Naive thymus-derived CD8-positive, alpha-beta T cell (primary cell): Measurements from ENCODE around the gene IARS1. TPM values are rescaled to one million over a fixed set of nuclear protein-coding genes. Genes with fewer than 3 reads are reported as not detected.
A peak's percentile ranks its signal among the peaks of the same experiment; 100 is the strongest.

Experiments used
- ATAC-seq, 2 donors: fragments of 150-1000 bp; cut with Tn5 transposase in 1 of 2; sonication (Bioruptor Pico), chemical (Tn5 transposase) in 1 of 2; 1 replicate in 1 of 2; 2 replicates in 1 of 2; pipeline ENCODE4 v1.10.0; 2021; ENCODE audit warnings: mild to moderate bottlenecking in 2 of 2, moderate library complexity in 2 of 2
- POLR2A ChIA-PET: fragments of 350-600 bp; sonication (Branson Sonifier 250); formaldehyde crosslinking; loops from one replicate; lab custom pipeline; 2021; ENCODE audit warnings: antibody characterized with exemption; lab: Charles Lee
- DNase-seq, 10 donors: peaks; one replicate each; pipeline versions ENCODE4 v3.0.0 to v3.0.0-alpha.2; 2020 to 2022
- H3K27ac Mint-ChIP-seq, 10 donors: one replicate each; pipeline ENCODE4 v1.8.0; 2020 to 2022; ENCODE audit warnings: mild to moderate bottlenecking in 10 of 10, mixed read lengths in 10 of 10, moderate library complexity in 4 of 10, inconsistent platforms in 1 of 10
- H3K27me3 Mint-ChIP-seq, 5 donors: one replicate each; pipeline ENCODE4 v1.8.0; 2021 to 2022; ENCODE audit warnings: mixed read lengths in 5 of 5
- H3K36me3 Mint-ChIP-seq, 3 donors: one replicate each; pipeline ENCODE4 v1.8.0; 2020 to 2022; ENCODE audit warnings: mixed read lengths in 3 of 3, mild to moderate bottlenecking in 2 of 3, inconsistent platforms in 1 of 3
- H3K4me1 Mint-ChIP-seq, 4 donors: one replicate each; pipeline ENCODE4 v1.8.0; 2021 to 2022; ENCODE audit warnings: mixed read lengths in 4 of 4
- H3K4me3 Mint-ChIP-seq, 10 donors: one replicate each; pipeline ENCODE4 v1.8.0; 2020 to 2022; ENCODE audit warnings: mild to moderate bottlenecking in 10 of 10, mixed read lengths in 10 of 10, moderate library complexity in 6 of 10, inconsistent platforms in 1 of 10
- H3K9me3 Mint-ChIP-seq, 9 donors: one replicate each; pipeline ENCODE4 v1.8.0; 2020 to 2022; ENCODE audit warnings: mixed read lengths in 9 of 9, mild to moderate bottlenecking in 3 of 9, inconsistent platforms in 1 of 9, moderate library complexity in 1 of 9
- polyA plus RNA-seq, 3 donors: library from polyadenylated mRNA; unstranded; fragments of 300-500 nt; fragmentation: Illumina TruSeq; gene quantifications; one replicate each; pipeline ENCODE4 v1.2.3, GENCODE V29; 2021
- total RNA-seq, 8 experiments: library from RNA in 2 of 8; stranded (reverse) in 2 of 8; gene quantifications; one replicate each; pipeline ENCODE4 v1.2.3 and lab custom pipeline; 2021 to 2026

The IARS1 gene
- total and polyA plus RNA-seq, 5 experiments from 2014 or later: 62.2 to 151 (median 75.2) TPM

DNA sequence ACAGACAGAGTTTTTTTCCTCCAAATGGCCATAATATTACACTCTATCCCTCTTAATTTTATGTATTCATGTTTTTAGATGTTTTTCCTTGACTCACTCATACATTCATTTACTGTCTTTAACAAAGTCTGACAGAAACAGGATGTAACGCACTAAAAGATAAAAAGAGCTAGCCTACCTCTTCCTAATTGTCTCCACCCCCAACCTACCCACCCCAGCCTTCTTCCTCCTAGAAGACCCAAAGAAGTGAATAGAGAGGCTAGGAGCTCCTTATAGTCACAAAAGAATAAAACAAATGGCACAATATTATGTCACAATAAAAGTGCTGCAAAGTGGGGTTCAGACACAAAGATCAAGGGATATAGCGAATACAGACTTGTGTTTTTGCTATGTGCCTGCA, 30.9 kb upstream of the IARS1 start:
- DNase-seq (peak in 1 of 10 donors; percentile 5), ATAC-seq (no peak)
- Mint-ChIP-seq H3K27ac (peak overlapping the region; percentile 97 to 100 (median 99)), H3K4me1 (peaks cover 11 to 39% (median 35%) of the 10 kb centered on the region in 4 donors), H3K4me3 (peak overlapping the region; percentile 97 to 100 (median 99)), H3K36me3 (peaks cover 0 to 37% (median 5%) of the 10 kb centered on the region in 3 donors), H3K9me3 (no peaks in the 10 kb centered on the region), H3K27me3 (no peaks in the 10 kb centered on the region)
- POLR2A ChIA-PET: interaction anchor here (0.6 to 2.4 kb wide), 4 partner anchors 11 to 1934 kb away, joined by 3 to 17 read pairs (median 6); partner anchors contain the start of genes IARS1 and IPPK

DNA sequence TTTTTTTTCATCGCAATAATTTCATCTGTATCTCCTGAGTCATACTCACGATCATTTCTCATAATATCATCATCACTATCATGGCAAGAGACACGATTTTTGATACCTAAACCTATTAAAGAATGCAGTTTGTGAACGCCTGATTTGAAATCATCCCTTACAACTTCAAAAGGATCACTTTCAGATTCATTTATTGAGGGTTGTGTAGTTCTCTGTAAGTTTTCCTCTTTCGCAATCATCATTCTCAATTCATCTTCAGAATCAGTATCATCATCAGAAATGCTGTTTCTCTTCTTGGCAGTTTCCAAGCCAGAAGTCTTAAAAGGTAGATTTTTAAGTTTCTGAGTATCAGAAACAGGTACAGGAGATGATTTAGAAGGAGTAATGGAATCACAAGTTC, 22.0 kb upstream of the IARS1 start:
- Mint-ChIP-seq H3K36me3 (peaks cover 12 to 87% (median 31%) of the 10 kb centered on the region in 3 donors), H3K9me3 (no peaks in the 10 kb centered on the region), H3K27me3 (no peaks in the 10 kb centered on the region), H3K27ac (peak overlapping the region in 2 of 10 donors; percentile 3 to 19), H3K4me3 (no peak overlapping the region), H3K4me1 (peaks cover 23 to 36% (median 29%) of the 10 kb centered on the region in 4 donors)
- no peak for ATAC-seq
- POLR2A ChIA-PET: no interaction called here
- no peak for DNase-seq

DNA sequence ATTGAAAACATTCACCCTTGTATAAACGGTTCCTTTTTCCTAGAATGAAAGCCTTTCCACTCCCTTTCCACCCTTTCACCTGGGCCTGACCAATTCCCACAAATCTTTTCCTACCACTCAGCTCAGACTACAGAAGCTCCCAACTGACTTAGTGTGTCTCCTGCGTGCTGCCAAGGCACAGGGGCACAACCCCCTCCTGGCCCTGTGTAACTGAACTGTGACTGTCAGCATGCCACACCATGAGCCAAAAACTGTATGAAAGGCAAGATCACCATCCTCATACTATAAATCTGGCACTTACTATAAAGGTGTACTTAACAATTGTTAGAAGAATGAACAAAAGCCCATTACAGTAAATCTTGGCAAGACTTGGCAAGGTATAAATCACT, 20.1 kb upstream of the IARS1 start:
- ATAC-seq (no peak), DNase-seq (no peak)
- POLR2A ChIA-PET: interaction anchor here (0.8 kb wide), 1 partner anchor 11 kb away, joined by 3 read pairs; no protein-coding TSS in a partner anchor
- peaks cover 12 to 88% (median 40%) of the 10 kb centered on the region in 3 donors for H3K36me3 Mint-ChIP-seq
- H3K4me3 Mint-ChIP-seq: peak overlapping the region in 2 of 10 donors; percentile 42 to 79
- no peaks in the 10 kb centered on the region for H3K27me3 Mint-ChIP-seq
- H3K4me1 Mint-ChIP-seq: peaks cover 20 to 36% (median 27%) of the 10 kb centered on the region in 4 donors
- H3K9me3 Mint-ChIP-seq: no peaks in the 10 kb centered on the region
- peak overlapping the region in 5 of 10 donors; percentile 14 to 87 (median 43) for H3K27ac Mint-ChIP-seq

DNA sequence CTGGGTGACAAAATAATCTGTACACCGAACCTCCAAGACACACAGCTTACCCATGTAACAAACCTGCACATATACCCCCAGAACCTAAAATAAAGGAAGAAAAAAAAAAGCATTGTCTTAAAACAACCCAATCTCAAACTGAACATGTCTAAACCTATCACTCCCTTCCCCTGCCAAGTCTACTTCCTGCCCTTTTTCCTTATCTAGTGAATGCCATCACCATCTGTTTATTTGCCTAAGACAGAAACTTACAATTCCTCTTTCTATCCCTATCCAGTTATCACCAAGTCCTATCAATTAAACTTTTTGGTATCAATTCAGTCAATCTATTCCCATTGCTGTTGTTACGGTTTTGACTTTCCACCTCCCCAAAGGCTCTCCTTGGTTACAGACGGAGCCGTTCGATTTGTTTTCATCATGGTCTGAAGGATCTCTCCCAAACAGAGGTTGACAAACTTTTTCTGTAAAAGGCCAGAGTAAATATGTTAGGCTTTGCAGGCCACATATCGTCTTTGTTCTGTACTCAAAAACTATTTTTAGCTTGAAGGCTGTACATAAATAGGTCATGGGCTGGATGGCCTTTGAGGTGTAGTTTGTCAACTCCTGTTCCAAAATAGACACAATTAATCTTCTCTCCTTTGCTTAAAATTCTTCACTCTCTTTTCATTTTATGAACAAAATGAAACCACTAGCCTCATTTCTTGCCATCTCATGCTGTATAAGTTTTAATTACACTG, 19.6 kb upstream of the IARS1 start:
- Mint-ChIP-seq H3K4me3 (peak overlapping the region in 3 of 10 donors; percentile 8 to 79 (median 42)), H3K4me1 (peaks cover 19 to 36% (median 27%) of the 10 kb centered on the region in 4 donors), H3K9me3 (no peaks in the 10 kb centered on the region)

DNA sequence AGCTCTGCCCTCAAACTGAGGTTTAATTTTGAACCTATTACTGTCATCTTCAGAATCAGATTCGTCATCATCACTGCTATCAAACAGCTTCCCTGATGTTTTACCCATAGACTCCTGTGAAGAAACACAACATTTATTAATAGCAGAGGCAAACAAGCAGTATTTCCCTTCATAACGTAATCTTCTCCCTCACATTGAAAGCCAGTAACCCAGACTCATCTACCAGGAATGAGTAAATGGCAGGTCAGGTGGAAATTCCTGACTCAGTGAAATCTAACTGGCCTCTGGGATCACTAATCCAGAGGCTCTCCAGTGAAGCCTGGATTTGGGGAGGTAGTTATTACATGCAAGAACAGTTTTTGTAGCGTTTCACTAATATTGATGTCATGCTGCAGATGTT, 17.1 kb upstream of the IARS1 start:
- ATAC-seq (no peak), DNase-seq (no peak)
- H3K27me3 Mint-ChIP-seq: no peaks in the 10 kb centered on the region
- no peak overlapping the region for H3K4me3 Mint-ChIP-seq
- H3K9me3 Mint-ChIP-seq: no peaks in the 10 kb centered on the region
- POLR2A ChIA-PET: no interaction called here
- peaks cover 10 to 89% (median 38%) of the 10 kb centered on the region in 3 donors for H3K36me3 Mint-ChIP-seq
- H3K27ac Mint-ChIP-seq: peak overlapping the region in 1 of 10 donors; percentile 39
- H3K4me1 Mint-ChIP-seq: peaks cover 18 to 36% (median 27%) of the 10 kb centered on the region in 4 donors

More for the DNA sequence above, 19.6 kb upstream of the IARS1 start:
- no peaks in the 10 kb centered on the region for H3K27me3 Mint-ChIP-seq
- H3K27ac Mint-ChIP-seq: peak overlapping the region in 5 of 10 donors; percentile 14 to 87 (median 43)
- H3K36me3 Mint-ChIP-seq: peaks cover 10 to 88% (median 41%) of the 10 kb centered on the region in 3 donors
- ATAC-seq: no peak
- no peak for DNase-seq
- POLR2A ChIA-PET: interaction anchor here (0.8 to 1.3 kb wide), 2 partner anchors 11 to 13 kb away, joined by 3 read pairs; partner anchors contain the start of genes CENPP and NOL8

DNA sequence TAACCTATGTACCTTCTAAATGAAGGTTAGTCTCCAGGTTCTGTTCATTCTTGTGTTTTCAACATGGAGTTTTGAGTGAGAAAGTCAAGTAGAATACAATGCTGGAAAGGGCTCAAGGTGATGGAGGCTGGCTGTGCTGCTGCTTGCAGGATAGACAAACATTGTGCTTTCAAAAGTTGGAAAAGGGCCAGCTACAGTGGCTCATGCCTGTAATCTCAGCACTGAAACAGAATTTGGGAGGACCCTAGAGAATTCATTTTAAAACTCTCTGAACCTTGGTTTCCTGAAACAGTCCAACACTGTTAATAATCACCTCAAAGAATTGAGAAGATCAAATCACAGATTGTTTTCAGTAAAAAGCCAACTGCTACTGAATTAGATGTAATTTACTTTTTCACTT, 15.4 kb upstream of the IARS1 start:
- Mint-ChIP-seq H3K27ac (peak overlapping the region in 1 of 10 donors; percentile 72), H3K4me3 (no peak overlapping the region), H3K27me3 (no peaks in the 10 kb centered on the region), H3K4me1 (peaks cover 15 to 28% (median 21%) of the 10 kb centered on the region in 4 donors), H3K9me3 (no peaks in the 10 kb centered on the region), H3K36me3 (peaks cover 4 to 90% (median 37%) of the 10 kb centered on the region in 3 donors)
- DNase-seq (no peak), ATAC-seq (no peak)
- POLR2A ChIA-PET: interaction anchor here (1.5 kb wide), 1 partner anchor 17 kb away, joined by 4 read pairs; the partner anchor contains the start of gene CENPP

DNA sequence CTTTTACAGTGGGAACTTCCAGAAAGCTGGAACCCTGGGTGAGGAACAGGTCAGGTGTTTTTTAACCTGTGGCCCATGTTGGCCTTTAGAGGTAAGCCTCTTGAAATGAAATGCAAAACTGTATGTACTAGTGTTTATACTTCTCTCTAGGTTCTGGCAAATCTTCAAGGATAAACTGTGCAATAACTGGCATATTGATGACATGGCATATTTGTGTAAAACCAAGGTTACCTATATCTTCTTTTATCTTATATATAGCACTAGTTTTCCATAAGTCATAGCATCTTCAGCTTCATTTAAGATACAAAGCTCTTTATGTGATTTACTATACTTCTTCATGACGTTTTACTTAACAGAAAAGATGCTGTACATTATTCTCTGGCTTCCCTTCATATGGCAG, 7.4 kb upstream of the IARS1 start:
- H3K4me3 Mint-ChIP-seq: no peak overlapping the region
- POLR2A ChIA-PET: no interaction called here
- no peak for ATAC-seq
- H3K4me1 Mint-ChIP-seq: peaks cover 1 to 18% (median 3%) of the 10 kb centered on the region in 4 donors
- no peaks in the 10 kb centered on the region for H3K27me3 Mint-ChIP-seq
- H3K27ac Mint-ChIP-seq: peak overlapping the region in 1 of 10 donors; percentile 15
- no peak for DNase-seq
- peaks cover 18 to 84% (median 19%) of the 10 kb centered on the region in 3 donors for H3K36me3 Mint-ChIP-seq
- H3K9me3 Mint-ChIP-seq: no peaks in the 10 kb centered on the region

DNA sequence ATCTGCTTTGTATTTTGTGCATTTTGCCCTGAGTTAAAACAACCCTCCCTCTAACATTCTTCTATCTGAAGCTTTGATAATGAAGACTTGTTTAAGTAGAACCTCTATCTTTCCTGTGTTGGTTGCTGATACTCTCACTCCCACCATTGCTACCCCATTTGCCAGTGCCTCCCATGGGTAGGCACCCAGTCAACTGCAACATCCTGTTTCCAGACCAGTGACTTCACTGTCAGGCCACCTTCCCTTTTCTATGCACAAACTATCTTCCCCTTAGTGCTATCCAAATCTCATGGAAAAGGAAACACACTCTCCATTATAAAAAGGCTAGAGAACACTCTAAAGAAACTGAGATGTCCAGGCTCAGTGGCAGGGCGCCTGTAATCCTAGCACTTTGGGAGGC, 5.6 kb upstream of the IARS1 start:
- H3K9me3 Mint-ChIP-seq: no peaks in the 10 kb centered on the region
- H3K4me3 Mint-ChIP-seq: no peak overlapping the region
- no peak for ATAC-seq
- peaks cover 10 to 34% (median 18%) of the 10 kb centered on the region in 4 donors for H3K4me1 Mint-ChIP-seq
- POLR2A ChIA-PET: no interaction called here
- H3K36me3 Mint-ChIP-seq: peaks cover 15 to 67% (median 16%) of the 10 kb centered on the region in 3 donors
- no peak for DNase-seq
- no peaks in the 10 kb centered on the region for H3K27me3 Mint-ChIP-seq
- peak overlapping the region in 7 of 10 donors; percentile 4 to 81 (median 24) for H3K27ac Mint-ChIP-seq

DNA sequence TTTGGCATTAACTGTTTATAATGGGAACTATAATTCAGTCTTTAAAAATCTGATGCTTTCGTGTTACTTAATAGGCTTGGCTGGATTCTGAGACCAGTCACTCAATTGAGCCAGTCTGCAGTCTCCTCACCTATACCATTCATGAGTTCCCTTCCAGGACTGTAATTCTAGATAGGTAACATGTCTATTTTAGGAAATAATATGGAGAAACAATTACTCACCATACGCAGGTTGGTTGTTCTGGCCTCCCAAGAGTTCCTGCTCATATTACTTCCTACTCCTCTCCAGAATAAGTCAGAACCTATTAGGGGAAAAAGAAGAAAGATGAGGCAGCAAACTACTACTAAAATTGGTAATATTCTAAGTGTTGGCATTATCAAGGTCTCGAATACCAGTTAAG, 4.5 kb upstream of the IARS1 start:
- Mint-ChIP-seq H3K4me1 (peaks cover 16 to 42% (median 27%) of the 10 kb centered on the region in 4 donors), H3K9me3 (no peaks in the 10 kb centered on the region), H3K36me3 (peaks cover 13 to 56% (median 16%) of the 10 kb centered on the region in 3 donors), H3K4me3 (peak overlapping the region in 2 of 10 donors; percentile 48 to 58), H3K27ac (peak overlapping the region in 6 of 10 donors; percentile 16 to 77 (median 50)), H3K27me3 (peaks cover 0 to 1% (median 0%) of the 10 kb centered on the region in 5 donors)
- POLR2A ChIA-PET: no interaction called here
- ATAC-seq: no peak
- DNase-seq: no peak

DNA sequence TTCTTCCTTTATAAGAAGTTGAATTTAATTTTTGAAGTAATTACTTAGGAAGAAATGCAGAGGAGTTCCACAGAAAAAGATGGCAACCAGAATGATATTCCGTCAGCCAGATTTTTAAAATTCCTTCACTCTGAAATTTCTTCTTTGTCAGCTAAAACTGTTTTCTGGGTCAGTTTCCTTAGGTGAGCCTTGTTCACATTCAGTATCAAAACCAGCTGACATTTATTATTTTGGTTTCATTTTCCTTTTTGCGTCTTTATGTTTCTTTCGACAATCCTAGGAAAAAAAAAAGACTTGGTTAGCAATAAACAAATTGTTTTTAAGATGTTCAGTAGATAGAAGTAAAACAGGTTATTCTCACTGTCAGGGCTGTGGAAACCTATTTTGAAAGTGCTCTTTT, 4.1 kb upstream of the IARS1 start:
- peaks cover 9 to 52% (median 16%) of the 10 kb centered on the region in 3 donors for H3K36me3 Mint-ChIP-seq
- peak overlapping the region in 3 of 10 donors; percentile 10 to 58 (median 48) for H3K4me3 Mint-ChIP-seq
- no peak for DNase-seq

DNA sequence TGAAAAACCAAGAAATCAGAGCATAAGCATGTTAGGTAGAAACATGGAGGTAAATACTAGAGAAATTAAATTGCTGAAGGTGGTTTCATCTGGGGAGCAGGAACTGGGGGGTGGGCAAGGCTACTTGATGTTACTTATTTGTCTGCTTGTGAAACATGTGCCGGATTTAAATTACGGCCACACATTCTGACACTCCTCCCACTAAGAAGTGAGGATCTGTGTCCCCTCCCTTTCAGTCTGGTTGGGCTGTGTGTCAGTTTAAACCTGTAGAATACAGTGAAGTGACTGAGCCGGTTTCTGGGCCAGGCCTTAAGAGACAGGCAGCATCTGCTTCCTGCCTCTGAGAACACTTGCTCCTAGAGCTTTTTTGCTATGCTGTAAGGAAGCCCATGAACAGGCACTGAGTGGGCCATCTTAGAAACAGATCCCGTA, 2.3 kb upstream of the IARS1 start:
- ATAC-seq (no peak), DNase-seq (no peak)
- peaks cover 27 to 63% (median 46%) of the 10 kb centered on the region in 4 donors for H3K4me1 Mint-ChIP-seq
- POLR2A ChIA-PET: no interaction called here
- H3K9me3 Mint-ChIP-seq: no peaks in the 10 kb centered on the region
- peaks cover 0 to 1% (median 0%) of the 10 kb centered on the region in 5 donors for H3K27me3 Mint-ChIP-seq
- H3K36me3 Mint-ChIP-seq: peaks cover 4 to 40% (median 13%) of the 10 kb centered on the region in 3 donors
- peak overlapping the region in 1 of 10 donors; percentile 24 for H3K4me3 Mint-ChIP-seq
- H3K27ac Mint-ChIP-seq: peak overlapping the region in 8 of 10 donors; percentile 7 to 99 (median 85)

More for the DNA sequence above, 4.1 kb upstream of the IARS1 start:
- H3K27ac Mint-ChIP-seq: peak overlapping the region in 8 of 10 donors; percentile 16 to 77 (median 57)
- POLR2A ChIA-PET: no interaction called here
- peaks cover 21 to 47% (median 31%) of the 10 kb centered on the region in 4 donors for H3K4me1 Mint-ChIP-seq
- peaks cover 0 to 1% (median 0%) of the 10 kb centered on the region in 5 donors for H3K27me3 Mint-ChIP-seq
- ATAC-seq: no peak
- no peaks in the 10 kb centered on the region for H3K9me3 Mint-ChIP-seq

DNA sequence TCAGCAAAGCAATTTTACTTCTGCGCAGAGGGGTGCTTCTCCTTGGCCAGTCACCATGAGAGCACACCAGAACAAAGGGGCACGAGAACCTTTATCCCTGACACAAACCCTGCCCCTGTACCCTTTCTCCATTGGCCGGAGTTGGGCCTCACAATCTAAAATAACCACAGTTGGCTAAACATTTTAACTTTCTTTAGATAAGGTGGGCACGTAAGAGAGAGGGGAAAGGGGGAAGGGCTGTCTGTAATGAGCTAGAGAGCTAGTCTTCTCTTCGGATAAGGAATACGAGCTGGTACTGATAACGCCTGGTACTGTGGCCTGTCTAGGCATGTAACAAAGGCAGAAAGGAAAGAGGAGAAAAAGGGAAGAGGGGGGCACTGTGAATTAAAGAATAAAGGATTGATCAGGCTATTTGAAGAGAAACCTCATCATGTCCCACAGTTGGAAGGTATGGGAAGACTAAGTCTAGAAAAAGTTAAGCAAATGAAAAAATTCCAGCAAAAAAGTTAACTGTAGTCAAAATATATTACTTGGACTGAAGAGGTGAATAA, 1.8 kb upstream of the IARS1 start:
- H3K4me3 Mint-ChIP-seq: peak overlapping the region in 7 of 10 donors; percentile 20 to 99 (median 49)
- no peak for ATAC-seq
- H3K36me3 Mint-ChIP-seq: peaks cover 4 to 41% (median 14%) of the 10 kb centered on the region in 3 donors
- POLR2A ChIA-PET: interaction anchor here (1.1 kb wide), 1 partner anchor 180 kb away, joined by 4 read pairs; the partner anchor contains the start of gene SPTLC1
- peaks cover 28 to 64% (median 48%) of the 10 kb centered on the region in 4 donors for H3K4me1 Mint-ChIP-seq
- peak overlapping the region in 9 of 10 donors; percentile 34 to 99 (median 84) for H3K27ac Mint-ChIP-seq
- DNase-seq: no peak
- peaks cover 0 to 1% (median 0%) of the 10 kb centered on the region in 5 donors for H3K27me3 Mint-ChIP-seq
- no peaks in the 10 kb centered on the region for H3K9me3 Mint-ChIP-seq
